DMS 273 treated with DMSO at 0.1 percent for 48 hours (cell line): ENCODE measurements around the gene DPEP3.
"Not testable (repeated sequence)": the region's sequence is repeated elsewhere in the genome, so short reads cannot be mapped to it uniquely, and the experiment has no call there.

Experiments used
- DNase-seq: peaks from one replicate; lab custom pipeline; 2025; lab: John Stamatoyannopoulos, UW

The DPEP3 gene

GRCh38 chr16:67993207-67994039, 13.1 kb upstream of the DPEP3 start:
- no peak for DNase-seq

DNA sequence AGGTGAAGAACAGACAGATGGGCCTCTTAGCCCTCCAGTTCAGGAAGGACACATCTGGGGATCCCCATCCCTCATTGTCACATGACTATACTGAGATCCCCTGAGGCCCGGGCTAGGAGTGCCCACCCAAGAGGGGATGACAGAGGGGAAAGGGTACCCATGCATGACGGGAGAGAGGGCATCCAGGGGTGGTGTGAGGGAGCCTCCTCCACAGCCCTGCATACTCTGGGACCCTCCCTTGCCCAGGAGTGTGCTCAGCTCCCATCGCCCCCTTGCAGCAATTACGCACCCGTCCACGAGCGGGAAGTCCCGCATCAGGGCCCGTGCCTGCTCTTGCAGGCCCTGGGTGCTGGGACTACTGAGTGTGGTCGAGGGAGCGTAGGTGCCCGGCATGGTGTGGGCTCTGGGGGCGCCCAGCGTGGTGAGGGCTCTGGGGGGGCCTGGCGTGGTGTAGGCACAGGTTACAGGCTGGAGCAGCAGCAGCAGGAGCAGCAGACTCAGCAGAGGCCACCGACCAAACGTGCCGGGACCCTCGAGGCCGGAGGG, 12.4 kb upstream of the DPEP3 start:
- no peak for DNase-seq

- no peak for DNase-seq
Measured at GRCh38 chr16:67990018-67990386, 9.7 kb upstream of the DPEP3 start.

DNA sequence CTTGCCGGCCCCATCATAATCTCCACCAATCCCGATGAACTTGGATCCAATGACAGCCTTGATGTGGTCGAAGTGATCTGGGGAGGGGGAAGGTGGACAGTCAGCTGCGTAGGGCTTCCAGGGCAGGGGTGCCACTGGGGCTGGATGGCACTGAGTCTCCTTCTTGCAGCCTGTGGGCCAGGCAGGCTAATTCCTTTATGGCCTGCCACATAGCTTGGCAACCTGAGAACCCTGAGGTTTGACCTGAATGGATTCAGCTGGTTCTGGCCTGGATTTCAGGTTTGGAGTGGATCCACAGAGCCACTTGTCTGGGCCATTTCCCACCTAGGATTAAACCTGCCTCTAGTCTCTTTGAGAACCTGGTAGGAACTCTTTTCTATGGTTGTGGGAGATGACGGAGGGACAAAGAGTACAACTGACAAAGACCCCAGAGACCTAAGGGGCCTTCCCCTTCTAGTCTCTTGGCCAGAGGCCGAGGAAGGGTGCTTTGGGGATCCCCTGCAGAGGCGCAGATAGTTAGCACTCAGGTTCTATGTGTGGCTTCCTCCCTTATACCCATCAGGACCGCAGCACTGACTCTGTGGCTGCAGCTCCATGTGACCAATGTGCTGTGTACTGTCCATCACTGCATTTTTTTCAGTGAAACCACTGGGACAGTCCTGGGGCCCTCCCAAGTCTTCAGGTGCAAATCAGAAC, 9.2 kb upstream of the DPEP3 start:
- DNase-seq: no peak

DNA sequence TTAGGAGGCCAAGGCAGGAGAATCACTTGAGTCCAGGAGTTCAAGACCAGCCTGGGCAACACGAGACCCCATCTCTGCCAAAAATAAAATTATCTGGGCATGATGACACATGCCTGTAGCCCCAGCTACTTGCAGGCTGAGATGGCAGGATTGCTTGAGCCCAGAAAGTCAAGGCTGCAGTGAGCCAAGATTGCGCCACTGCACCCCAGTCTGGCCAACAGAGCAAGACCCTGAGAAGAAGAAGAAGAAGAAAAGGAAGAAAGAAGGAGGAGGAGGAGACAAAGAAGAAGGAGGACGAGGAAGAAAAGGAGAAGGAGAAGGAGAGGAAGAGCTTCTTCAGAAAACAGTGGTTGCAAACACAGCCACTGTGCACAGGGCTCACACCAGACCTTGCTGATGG, 8.4 kb upstream of the DPEP3 start:
- no peak for DNase-seq

GRCh38 chr16:67987460-67988160, 7.3 kb upstream of the DPEP3 start:
- no peak for DNase-seq

DNA sequence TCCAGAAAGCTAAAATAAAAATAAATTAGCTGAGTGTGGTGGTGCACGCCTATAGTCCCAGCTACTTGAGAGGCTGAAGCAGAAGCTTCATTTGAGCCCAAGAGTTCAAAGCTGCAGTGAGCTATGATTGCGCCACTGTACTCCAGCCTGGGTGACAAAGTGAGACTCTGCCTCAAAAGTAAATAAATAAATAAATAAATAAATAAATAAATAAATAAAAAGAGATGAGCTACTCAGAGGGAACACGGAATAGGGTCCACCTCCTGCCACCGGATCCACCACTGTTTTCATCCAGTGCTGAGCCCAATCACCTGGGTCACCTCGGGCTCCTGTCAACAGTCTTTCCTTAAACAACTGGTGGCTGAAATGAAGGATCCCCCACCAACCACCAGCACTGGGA, 6.7 kb upstream of the DPEP3 start:
- no peak for DNase-seq

DNA sequence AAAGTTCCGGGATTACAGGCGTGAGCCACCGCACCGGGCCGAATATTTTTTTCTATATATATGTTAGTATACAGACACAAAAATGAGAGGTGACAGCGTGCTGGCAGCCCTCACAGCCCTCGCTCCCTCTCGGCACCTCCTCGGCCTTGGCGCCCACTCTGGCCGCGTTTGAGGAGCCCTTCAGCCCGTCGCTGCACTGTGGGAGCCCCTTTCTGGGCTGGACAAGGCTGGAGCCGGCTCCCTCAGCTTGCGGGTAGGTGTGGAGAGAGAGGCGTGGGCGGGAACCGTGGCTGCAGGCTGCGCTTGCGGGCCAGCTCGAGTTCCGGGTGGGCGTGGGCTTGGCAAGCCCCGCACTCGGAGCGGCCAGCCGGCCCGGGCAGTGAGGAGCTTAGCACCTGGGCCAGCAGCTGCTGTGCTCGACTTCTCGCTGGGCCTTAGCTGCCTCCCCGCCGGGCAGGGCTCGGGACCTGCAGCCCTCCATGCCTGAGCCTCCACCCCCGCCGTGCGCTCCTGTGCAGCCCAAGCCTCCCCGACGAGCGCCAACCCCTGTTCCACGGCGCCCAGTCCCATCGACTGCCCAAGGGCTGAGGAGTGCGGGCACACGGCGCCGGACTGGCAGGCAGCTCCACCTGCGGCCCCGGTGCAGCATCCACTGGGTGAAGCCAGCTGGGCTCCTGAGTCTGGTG, 1.9 kb upstream of the DPEP3 start:
- DNase-seq: no peak

- DNase-seq: no peak
Measured at GRCh38 chr16:67977469-67978227, 2.7 kb downstream of the DPEP3 start.

DNA sequence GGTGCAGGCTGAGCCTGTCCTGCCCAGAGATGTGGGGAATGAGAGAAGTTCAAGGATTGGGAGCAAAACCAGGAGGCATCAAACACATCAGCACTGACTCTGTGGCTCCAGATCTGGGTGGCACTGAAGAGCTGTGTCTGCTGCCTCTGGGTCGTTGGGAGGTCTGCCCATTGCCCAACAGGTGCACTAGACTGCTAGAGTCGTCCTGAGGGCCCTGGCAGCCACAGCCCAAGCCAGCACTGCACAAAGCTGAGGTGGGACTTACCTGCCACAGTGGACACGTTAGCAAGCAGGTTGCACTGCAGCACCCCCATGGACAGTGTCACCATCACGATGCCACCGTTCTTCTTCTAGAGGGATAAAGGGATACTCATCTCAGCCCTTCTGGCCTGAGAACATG, 3.3 kb downstream of the DPEP3 start:
- no peak for DNase-seq

DNA sequence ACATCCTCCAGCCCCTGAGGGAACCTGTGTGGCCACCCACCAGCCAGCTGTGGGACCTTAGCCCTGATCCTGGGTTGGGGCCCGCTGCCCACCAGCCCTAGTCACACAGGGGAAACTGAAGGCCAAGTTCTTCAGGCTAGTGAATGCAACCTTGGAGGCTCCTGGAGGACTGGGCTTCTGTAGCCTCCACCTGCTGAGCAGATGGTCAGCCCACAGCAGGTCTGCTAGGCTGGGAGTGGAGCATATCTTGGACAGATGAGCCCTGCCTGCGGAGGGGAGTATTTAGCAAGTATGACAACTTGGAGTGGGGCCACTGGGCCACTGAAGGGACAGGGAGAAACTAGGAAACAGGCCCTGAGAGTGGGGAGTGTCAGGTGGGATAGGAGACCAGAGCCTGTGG, 4.1 kb downstream of the DPEP3 start:
- DNase-seq: no peak

DNA sequence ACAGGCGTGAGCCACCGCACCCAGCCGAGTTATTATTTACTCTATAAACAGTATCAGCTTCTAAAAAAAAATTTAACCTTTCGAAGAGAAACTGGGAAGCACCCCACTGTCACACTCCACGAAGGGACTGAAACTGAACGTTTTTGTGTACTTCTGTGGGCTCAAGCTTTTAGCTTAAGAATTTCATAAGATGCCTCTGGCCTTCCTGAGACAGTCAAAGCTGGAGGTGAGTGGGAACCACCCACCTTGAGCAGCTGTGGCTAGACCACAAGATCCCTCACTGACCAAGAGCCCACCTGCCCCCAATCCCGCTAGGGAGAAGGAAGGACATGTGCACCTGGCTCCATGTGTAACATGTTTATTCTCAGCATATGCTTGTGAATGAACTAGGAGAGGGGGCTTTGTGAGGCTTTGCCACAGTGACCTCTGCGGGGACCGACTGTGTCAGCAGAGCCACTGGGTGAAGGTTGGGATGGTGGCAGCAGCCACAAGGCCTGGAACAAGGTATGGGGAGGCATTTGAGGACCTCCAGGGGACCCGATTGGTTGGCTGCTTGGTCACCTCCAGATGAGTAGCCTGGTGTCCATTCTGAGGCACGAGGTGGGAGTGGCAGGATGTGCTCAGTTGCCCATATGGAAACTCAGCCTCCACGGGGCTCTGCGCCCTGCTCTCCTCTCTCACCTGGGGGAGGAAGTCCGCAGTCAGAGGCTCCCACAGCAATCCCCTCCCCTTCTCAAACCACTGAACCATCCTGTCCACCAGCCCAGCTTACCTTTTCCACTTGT, 4.8 kb downstream of the DPEP3 start:
- no peak for DNase-seq

DNA sequence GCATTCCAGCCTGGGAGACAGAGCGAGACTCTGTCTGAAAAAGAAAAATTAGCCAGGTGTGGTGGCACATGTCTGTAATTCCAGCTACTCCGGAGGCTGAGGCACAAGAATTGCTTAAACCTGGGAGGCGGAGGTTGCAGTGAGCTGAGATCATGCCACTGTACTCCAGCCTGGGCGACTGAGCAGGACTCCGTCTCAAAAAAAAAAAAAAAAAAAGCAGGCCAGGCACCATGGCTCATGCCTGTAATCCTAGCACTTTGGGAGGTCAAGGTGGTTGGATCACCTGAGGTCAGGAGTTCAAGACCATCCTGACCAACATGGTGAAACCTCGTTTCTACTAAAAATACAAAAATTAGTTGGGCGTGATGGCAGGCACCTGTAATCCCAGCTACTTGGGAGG, 8.0 kb downstream of the DPEP3 start:
- not testable (repeated sequence) for DNase-seq

DNA sequence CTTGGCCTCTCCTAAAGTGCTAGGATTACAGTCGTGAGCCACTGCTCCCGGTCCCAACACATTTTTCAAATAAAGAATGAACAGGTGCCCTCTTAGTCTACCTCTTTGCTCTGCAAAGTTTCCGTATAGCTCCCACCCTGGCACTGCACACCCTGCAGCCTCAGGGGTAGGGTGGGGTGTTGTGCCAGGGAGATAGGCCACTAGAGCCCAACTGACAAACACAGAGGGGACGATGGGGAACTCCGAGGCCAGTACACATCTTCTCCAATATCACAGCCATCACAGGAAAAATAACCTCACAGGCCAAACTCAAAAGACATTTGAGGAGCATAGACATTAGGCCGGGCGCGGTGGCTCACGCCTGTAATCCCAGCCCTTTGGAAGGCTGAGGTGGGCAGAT, 9.2 kb downstream of the DPEP3 start:
- DNase-seq: no peak

- DNase-seq: no peak
Measured at GRCh38 chr16:67969254-67970039, 10.9 kb downstream of the DPEP3 start.

GRCh38 chr16:67968400-67969253, 11.7 kb downstream of the DPEP3 start, which contains the start of gene SLC12A4:
Gene SLC12A4, minus strand, starts transcription at chr16:67968637. Its CDS starts 84 bp downstream, at chr16:67968553.
- DNase-seq: no peak

DNA sequence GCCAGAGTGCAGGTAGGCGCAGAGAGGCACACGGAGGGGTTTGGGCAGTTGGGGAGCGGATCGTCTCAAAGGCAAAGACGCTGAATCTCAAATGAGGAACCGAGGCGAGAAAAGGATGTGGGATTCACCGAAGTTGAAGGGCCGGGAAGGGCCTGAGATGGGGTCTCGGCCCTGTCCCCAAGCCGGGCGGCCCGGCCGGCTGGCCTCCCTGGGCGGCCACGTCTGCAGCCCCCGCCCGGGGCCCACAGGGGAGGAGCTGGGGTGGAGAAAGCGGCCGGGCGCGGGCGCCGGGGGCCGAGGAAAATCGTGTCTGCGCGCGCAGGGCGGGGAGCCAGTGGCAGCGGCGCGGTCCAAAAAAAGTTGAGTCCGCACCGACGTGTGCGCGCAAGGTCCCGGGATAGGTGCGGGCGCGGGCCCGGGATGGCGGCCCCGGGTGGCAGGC, 12.3 kb downstream of the DPEP3 start:
- DNase-seq: no peak

DNA sequence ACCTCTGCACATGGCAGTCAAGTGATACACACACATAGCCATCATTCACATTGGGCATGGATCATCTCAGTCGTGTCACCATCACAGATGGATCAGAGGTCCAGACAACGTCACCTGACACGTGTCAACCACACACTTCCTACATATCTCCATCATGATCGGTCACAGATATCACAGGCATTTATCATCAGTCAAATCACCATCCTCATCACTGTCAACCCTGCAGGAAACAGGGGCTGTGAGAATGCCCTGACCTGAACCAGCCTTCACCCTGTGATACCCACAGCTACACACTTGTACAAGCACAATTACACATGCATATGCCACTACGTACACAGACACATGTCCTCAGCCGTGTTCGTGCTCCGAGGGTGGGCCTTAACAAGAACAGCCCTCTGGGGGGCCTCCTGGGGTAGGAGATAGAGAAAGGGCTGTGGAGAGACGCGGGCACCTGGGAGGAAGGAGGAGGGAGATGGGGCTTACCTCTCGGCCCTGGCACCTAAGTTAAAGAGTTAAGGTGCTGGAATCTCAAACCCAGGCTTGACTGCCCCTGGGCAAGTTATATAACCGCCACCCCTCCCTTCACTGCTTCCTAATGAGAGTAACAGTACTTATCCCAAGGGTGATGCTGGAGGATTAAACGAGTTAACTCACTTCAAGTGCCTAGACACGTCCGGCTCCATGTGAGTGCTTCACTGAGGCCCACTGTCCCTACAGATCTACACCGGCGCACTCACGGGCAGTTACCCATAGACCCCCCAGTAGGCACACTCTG, 12.9 kb downstream of the DPEP3 start:
- no peak for DNase-seq
